K562 (cell line): ENCODE results near the gene TNKS2. TPM values are rescaled to one million over a fixed set of nuclear protein-coding genes. Genes with fewer than 3 reads are reported as not detected.

Experiments used
- HDAC3 ChIP-seq: fragments of 450-650 bp; IDR thresholded peaks from 2 replicates; pipeline ENCODE4 v1.6.1; 2018; ENCODE audit warnings: borderline replicate concordance, mild to moderate bottlenecking, moderate library complexity; ENCODE audit not compliant: partially characterized antibody
- HMG20A ChIP-seq: fragments of 450-650 bp; formaldehyde crosslinking; conservative IDR thresholded peaks from 2 replicates; pipeline ENCODE4 v1.4.0; 2020; ENCODE audit warnings: mild to moderate bottlenecking, mixed read lengths
- HOXB6 ChIP-seq: fragments of 250-450 bp; sonication (Bioruptor Pico); IDR thresholded peaks from 2 replicates; pipeline ENCODE4 v1.5.1; 2022; ENCODE audit warnings: mild to moderate bottlenecking, borderline replicate concordance
- SMARCC2 ChIP-seq: fragments of 450-650 bp; IDR thresholded peaks from 2 replicates; pipeline ENCODE4 v1.6.1; 2017; ENCODE audit warnings: antibody characterized with exemption, moderate library complexity, mild to moderate bottlenecking, low read depth
- ZNF239 ChIP-seq: fragments of 250-450 bp; sonication (Bioruptor Pico); IDR thresholded peaks from 2 replicates; pipeline ENCODE4 v1.4.0; 2020; ENCODE audit warnings: mild to moderate bottlenecking
- ZNF274 ChIP-seq: IDR thresholded peaks from 2 replicates; pipeline ENCODE4 v1.6.1; 2011; ENCODE audit warnings: low read depth, mild to moderate bottlenecking, low read length, moderate library complexity, borderline replicate concordance
- polyA plus RNA-seq, 8 experiments: library from polyadenylated mRNA; depleted of rRNA in 4 of 8; stranded (reverse) in 5 of 8; unstranded in 3 of 8; fragments of >200 nt; fragmentation: Nextera tagmentation in 2 of 8; fragmentation: Illumina TruSeq in 1 of 8; extraction: Ambion mirVana in 2 of 8; extraction: Trizol in 1 of 8; gene quantifications; 2 replicates each; pipeline versions ENCODE4 v1.2.1 to v1.2.3, GENCODE V29; 2011 to 2014; ENCODE audit warnings: inconsistent platforms in 1 of 8, missing spikeins in 1 of 8
- total RNA-seq, 7 experiments: library from RNA; depleted of rRNA in 6 of 7; stranded (reverse); fragments of >200 nt in 6 of 7; fragmentation: Illumina TruSeq in 2 of 7; extraction: Trizol in 2 of 7; gene quantifications; 2 replicates each; pipeline versions ENCODE4 v1.2.1 to v1.2.3, GENCODE V29; 2011 to 2021; ENCODE audit warnings: low replicate concordance in 1 of 7
- TF ChIP-seq, protein P1 (sequence below): fragments of 450-650 bp; IDR thresholded peaks from 2 replicates; pipeline ENCODE4 v1.6.1; 2016; ENCODE audit warnings: mild to moderate bottlenecking, moderate library complexity
- TF ChIP-seq, protein P2 (sequence below), 2 experiments: fragments of 450-650 bp; conservative IDR thresholded peaks; 2 replicates each; pipeline ENCODE4 v1.6.1; 2017; ENCODE audit warnings: mild to moderate bottlenecking in 2 of 2, moderate library complexity in 2 of 2
- TF ChIP-seq, protein P3 (sequence below), 2 experiments: fragments of 200-800 bp in 1 of 2; sonication (Bioruptor generic) in 1 of 2; sonication (generic) in 1 of 2; formaldehyde crosslinking in 1 of 2; IDR thresholded peaks in 1 of 2; conservative IDR thresholded peaks in 1 of 2; 2 replicates each; pipeline versions ENCODE4 v1.5.0 to v1.6.1; 2016 to 2020; ENCODE audit warnings: missing compliant biosample characterization in 1 of 2, missing genetic modification characterization in 1 of 2, missing genetic modification reagents in 1 of 2

Gene TNKS2
- total and polyA plus RNA-seq, 9 of the 15 experiments (the other 6 are each of a cell fraction or from before 2014, with no cell fraction given), result 3.5 to 19.8 (median 8.6) TPM

DNA sequence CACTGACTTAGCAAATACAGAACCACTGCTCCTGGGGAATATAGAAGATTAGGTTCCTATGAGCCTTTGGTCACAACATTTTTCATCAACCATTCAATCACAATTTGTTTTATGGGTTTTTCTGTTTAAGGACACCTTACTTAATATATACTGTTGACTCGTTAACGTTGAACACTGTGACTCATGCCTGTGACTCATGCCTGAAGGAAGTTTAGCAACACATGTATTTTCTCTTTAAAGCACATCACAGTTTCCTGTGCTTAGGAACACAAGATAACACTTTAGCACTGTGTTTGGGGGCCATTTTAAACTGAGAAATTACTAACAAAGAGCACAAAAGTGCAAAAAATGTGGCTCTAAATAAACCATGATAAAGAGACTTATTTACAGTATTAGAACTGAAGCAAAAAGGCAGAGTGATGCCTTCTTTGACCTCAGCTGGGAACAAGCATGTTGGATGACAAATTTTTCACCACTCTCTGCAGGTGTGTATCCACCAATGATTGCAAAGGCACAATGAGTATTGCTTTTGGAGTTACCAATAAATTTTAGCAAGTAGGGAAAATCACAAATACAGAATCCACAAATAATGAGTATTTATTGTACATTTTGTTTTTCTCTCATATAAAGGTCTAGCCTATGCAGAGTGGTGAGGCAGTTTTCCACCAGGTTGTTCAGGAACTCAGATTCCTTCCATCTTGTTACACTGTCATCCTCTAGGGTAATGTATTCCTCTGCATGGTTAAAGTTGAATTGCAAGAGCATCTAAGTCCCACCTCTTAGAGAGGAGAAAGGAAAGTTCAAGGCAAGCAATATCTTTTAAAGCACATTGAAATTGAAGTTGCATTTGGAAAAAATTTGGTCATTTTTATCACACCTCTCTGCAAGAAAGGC, 103.8 kb downstream of the TNKS2 start (continued):
- TF ChIP-seq, protein P1, sequence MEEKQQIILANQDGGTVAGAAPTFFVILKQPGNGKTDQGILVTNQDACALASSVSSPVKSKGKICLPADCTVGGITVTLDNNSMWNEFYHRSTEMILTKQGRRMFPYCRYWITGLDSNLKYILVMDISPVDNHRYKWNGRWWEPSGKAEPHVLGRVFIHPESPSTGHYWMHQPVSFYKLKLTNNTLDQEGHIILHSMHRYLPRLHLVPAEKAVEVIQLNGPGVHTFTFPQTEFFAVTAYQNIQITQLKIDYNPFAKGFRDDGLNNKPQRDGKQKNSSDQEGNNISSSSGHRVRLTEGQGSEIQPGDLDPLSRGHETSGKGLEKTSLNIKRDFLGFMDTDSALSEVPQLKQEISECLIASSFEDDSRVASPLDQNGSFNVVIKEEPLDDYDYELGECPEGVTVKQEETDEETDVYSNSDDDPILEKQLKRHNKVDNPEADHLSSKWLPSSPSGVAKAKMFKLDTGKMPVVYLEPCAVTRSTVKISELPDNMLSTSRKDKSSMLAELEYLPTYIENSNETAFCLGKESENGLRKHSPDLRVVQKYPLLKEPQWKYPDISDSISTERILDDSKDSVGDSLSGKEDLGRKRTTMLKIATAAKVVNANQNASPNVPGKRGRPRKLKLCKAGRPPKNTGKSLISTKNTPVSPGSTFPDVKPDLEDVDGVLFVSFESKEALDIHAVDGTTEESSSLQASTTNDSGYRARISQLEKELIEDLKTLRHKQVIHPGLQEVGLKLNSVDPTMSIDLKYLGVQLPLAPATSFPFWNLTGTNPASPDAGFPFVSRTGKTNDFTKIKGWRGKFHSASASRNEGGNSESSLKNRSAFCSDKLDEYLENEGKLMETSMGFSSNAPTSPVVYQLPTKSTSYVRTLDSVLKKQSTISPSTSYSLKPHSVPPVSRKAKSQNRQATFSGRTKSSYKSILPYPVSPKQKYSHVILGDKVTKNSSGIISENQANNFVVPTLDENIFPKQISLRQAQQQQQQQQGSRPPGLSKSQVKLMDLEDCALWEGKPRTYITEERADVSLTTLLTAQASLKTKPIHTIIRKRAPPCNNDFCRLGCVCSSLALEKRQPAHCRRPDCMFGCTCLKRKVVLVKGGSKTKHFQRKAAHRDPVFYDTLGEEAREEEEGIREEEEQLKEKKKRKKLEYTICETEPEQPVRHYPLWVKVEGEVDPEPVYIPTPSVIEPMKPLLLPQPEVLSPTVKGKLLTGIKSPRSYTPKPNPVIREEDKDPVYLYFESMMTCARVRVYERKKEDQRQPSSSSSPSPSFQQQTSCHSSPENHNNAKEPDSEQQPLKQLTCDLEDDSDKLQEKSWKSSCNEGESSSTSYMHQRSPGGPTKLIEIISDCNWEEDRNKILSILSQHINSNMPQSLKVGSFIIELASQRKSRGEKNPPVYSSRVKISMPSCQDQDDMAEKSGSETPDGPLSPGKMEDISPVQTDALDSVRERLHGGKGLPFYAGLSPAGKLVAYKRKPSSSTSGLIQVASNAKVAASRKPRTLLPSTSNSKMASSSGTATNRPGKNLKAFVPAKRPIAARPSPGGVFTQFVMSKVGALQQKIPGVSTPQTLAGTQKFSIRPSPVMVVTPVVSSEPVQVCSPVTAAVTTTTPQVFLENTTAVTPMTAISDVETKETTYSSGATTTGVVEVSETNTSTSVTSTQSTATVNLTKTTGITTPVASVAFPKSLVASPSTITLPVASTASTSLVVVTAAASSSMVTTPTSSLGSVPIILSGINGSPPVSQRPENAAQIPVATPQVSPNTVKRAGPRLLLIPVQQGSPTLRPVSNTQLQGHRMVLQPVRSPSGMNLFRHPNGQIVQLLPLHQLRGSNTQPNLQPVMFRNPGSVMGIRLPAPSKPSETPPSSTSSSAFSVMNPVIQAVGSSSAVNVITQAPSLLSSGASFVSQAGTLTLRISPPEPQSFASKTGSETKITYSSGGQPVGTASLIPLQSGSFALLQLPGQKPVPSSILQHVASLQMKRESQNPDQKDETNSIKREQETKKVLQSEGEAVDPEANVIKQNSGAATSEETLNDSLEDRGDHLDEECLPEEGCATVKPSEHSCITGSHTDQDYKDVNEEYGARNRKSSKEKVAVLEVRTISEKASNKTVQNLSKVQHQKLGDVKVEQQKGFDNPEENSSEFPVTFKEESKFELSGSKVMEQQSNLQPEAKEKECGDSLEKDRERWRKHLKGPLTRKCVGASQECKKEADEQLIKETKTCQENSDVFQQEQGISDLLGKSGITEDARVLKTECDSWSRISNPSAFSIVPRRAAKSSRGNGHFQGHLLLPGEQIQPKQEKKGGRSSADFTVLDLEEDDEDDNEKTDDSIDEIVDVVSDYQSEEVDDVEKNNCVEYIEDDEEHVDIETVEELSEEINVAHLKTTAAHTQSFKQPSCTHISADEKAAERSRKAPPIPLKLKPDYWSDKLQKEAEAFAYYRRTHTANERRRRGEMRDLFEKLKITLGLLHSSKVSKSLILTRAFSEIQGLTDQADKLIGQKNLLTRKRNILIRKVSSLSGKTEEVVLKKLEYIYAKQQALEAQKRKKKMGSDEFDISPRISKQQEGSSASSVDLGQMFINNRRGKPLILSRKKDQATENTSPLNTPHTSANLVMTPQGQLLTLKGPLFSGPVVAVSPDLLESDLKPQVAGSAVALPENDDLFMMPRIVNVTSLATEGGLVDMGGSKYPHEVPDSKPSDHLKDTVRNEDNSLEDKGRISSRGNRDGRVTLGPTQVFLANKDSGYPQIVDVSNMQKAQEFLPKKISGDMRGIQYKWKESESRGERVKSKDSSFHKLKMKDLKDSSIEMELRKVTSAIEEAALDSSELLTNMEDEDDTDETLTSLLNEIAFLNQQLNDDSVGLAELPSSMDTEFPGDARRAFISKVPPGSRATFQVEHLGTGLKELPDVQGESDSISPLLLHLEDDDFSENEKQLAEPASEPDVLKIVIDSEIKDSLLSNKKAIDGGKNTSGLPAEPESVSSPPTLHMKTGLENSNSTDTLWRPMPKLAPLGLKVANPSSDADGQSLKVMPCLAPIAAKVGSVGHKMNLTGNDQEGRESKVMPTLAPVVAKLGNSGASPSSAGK, result peak; percentile 47
- TF ChIP-seq, protein P2, sequence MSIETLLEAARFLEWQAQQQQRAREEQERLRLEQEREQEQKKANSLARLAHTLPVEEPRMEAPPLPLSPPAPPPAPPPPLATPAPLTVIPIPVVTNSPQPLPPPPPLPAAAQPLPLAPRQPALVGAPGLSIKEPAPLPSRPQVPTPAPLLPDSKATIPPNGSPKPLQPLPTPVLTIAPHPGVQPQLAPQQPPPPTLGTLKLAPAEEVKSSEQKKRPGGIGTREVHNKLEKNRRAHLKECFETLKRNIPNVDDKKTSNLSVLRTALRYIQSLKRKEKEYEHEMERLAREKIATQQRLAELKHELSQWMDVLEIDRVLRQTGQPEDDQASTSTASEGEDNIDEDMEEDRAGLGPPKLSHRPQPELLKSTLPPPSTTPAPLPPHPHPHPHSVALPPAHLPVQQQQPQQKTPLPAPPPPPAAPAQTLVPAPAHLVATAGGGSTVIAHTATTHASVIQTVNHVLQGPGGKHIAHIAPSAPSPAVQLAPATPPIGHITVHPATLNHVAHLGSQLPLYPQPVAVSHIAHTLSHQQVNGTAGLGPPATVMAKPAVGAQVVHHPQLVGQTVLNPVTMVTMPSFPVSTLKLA (conservative IDR thresholded peaks at IDR 0.05), result peak in 1 of 2 experiments; percentile 59; a peak in 1 of 4 replicates
- TF ChIP-seq SMARCC2, result peak; percentile 75; the same call in 1 of the 2 replicates
- TF ChIP-seq HMG20A (CRISPR knock-in tag), result no peak
- no peak for TF ChIP-seq ZNF274
- TF ChIP-seq, protein P3, sequence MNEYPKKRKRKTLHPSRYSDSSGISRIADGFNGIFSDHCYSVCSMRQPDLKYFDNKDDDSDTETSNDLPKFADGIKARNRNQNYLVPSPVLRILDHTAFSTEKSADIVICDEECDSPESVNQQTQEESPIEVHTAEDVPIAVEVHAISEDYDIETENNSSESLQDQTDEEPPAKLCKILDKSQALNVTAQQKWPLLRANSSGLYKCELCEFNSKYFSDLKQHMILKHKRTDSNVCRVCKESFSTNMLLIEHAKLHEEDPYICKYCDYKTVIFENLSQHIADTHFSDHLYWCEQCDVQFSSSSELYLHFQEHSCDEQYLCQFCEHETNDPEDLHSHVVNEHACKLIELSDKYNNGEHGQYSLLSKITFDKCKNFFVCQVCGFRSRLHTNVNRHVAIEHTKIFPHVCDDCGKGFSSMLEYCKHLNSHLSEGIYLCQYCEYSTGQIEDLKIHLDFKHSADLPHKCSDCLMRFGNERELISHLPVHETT (CRISPR knock-in tag; conservative IDR thresholded peaks at IDR 0.05 in 1 of 2, IDR thresholded peaks at IDR 0.05 in 1 of 2), result peak in 1 of 2 experiments; percentile 61; a peak in 1 of 4 replicates
- TF ChIP-seq ZNF239 (CRISPR knock-in tag), result no peak
- peak; percentile 28 for TF ChIP-seq HDAC3
- no peak for TF ChIP-seq HOXB6 (CRISPR knock-in tag)
